ENCODE results near the gene SLC10A6. TPM values are rescaled to one million over a fixed set of nuclear protein-coding genes. Genes with fewer than 3 reads are reported as not detected.

The SLC10A6 gene
- total RNA-seq, 1 donor from 2014 or later: 23.5 TPM

GRCh38 chr4:86834901-86835300 is 14.3 kb downstream of the SLC10A6 start:
- TF ChIP-seq CTCF (IDR thresholded peaks at IDR 0.05): no peak
- no peak for DNase-seq (ENCODE audit: low spot score in 2 of 2)
- H3K9me3 ChIP-seq: no peaks in the 10 kb centered on the region
- H3K27me3 ChIP-seq: no peaks in the 10 kb centered on the region
- H3K36me3 ChIP-seq: no peaks in the 10 kb centered on the region
- no peak overlapping the region for H3K4me3 ChIP-seq
- no peaks in the 10 kb centered on the region for H3K4me1 ChIP-seq
- intact Hi-C loops (cut with DNase I): no loop called here
- H3K27ac ChIP-seq: no peak overlapping the region

GRCh38 chr4:86833615-86834014 is 15.6 kb downstream of the SLC10A6 start:
- no peaks in the 10 kb centered on the region for H3K4me1 ChIP-seq
- no peak overlapping the region for H3K27ac ChIP-seq
- DNase-seq (ENCODE audit: low spot score in 2 of 2): no peak
- no peaks in the 10 kb centered on the region for H3K27me3 ChIP-seq
- H3K9me3 ChIP-seq: no peaks in the 10 kb centered on the region
- no peak for TF ChIP-seq CTCF (IDR thresholded peaks at IDR 0.05)
- H3K4me3 ChIP-seq: no peak overlapping the region
- no peaks in the 10 kb centered on the region for H3K36me3 ChIP-seq
- intact Hi-C loops (cut with DNase I): no loop called here

GRCh38 chr4:86831262-86832130 is 17.7 kb downstream of the SLC10A6 start:
- H3K9me3 ChIP-seq: no peaks in the 10 kb centered on the region
- H3K27ac ChIP-seq: no peak overlapping the region
- no peak for TF ChIP-seq CTCF (IDR thresholded peaks at IDR 0.05)
- no peaks in the 10 kb centered on the region for H3K36me3 ChIP-seq
- no peak overlapping the region for H3K4me3 ChIP-seq
- intact Hi-C loops (cut with DNase I): no loop called here
- H3K4me1 ChIP-seq: no peaks in the 10 kb centered on the region
- no peak for DNase-seq (ENCODE audit: low spot score in 2 of 2)
- H3K27me3 ChIP-seq: no peaks in the 10 kb centered on the region

GRCh38 chr4:86825511-86825910 is 23.7 kb downstream of the SLC10A6 start:
- Histone ChIP-seq H3K4me1 (no peaks in the 10 kb centered on the region), H3K36me3 (no peaks in the 10 kb centered on the region), H3K27ac (no peak overlapping the region), H3K27me3 (no peaks in the 10 kb centered on the region), H3K9me3 (no peaks in the 10 kb centered on the region), H3K4me3 (no peak overlapping the region)
- no peak for DNase-seq (ENCODE audit: low spot score in 2 of 2)
- TF ChIP-seq CTCF (IDR thresholded peaks at IDR 0.05): no peak
- intact Hi-C loops (cut with DNase I): no loop called here

GRCh38 chr4:86822136-86822535 is 27.0 kb downstream of the SLC10A6 start:
- intact Hi-C loops (cut with DNase I): no loop called here
- no peak overlapping the region for H3K27ac ChIP-seq
- no peak for TF ChIP-seq CTCF (IDR thresholded peaks at IDR 0.05)
- H3K4me1 ChIP-seq: no peaks in the 10 kb centered on the region
- no peak for DNase-seq (ENCODE audit: low spot score in 2 of 2)
- no peaks in the 10 kb centered on the region for H3K9me3 ChIP-seq
- no peaks in the 10 kb centered on the region for H3K27me3 ChIP-seq
- H3K36me3 ChIP-seq: no peaks in the 10 kb centered on the region
- H3K4me3 ChIP-seq: no peak overlapping the region
